Pons (tissue), 1 donor: ENCODE results near the gene AARS2.

ENCODE experiments used
- DNase-seq: peaks from one replicate; pipeline ENCODE4 v3.0.0-alpha.2; 2016; ENCODE audit warnings: low spot score

Gene AARS2

GRCh38 chr6:44300292-44300823 is 12.8 kb downstream of the AARS2 start:
- no peak for DNase-seq

GRCh38 chr6:44298864-44299263 is 14.3 kb downstream of the AARS2 start:
- no peak for DNase-seq

- DNase-seq: no peak
These were observed 14.9 kb downstream of the AARS2 start for GRCh38 chr6:44298055-44298803.

- DNase-seq: no peak
These were observed 15.8 kb downstream of the AARS2 start for GRCh38 chr6:44297063-44298038.

- DNase-seq: no peak
These were observed 18.0 kb downstream of the AARS2 start for GRCh38 chr6:44294832-44295791.

GRCh38 chr6:44292661-44293365 is 20.3 kb downstream of the AARS2 start:
- no peak for DNase-seq

GRCh38 chr6:44291841-44292240 is 21.3 kb downstream of the AARS2 start:
- DNase-seq: no peak

- no peak for DNase-seq
These were observed 23.4 kb downstream of the AARS2 start for GRCh38 chr6:44289726-44290260.

- no peak for DNase-seq
These were observed 26.4 kb downstream of the AARS2 start for GRCh38 chr6:44286747-44287146.

- DNase-seq: no peak
These were observed 26.9 kb downstream of the AARS2 start for GRCh38 chr6:44286285-44286565.

GRCh38 chr6:44285552-44286284 is 27.4 kb downstream of the AARS2 start:
- no peak for DNase-seq

GRCh38 chr6:44284867-44285266 is 28.3 kb downstream of the AARS2 start:
- DNase-seq: no peak

GRCh38 chr6:44284121-44284520 is 29.0 kb downstream of the AARS2 start:
- DNase-seq: no peak

GRCh38 chr6:44278774-44279697 is 34.1 kb downstream of the AARS2 start:
- DNase-seq: no peak

GRCh38 chr6:44278315-44278714 is 34.8 kb downstream of the AARS2 start:
- no peak for DNase-seq

- no peak for DNase-seq
These were observed 35.4 kb downstream of the AARS2 start for GRCh38 chr6:44277763-44278162.

GRCh38 chr6:44276667-44277640 is 36.2 kb downstream of the AARS2 start:
- DNase-seq: no peak
